CD4-positive, alpha-beta T cell treated with Interleukin-17A for 4 hours (primary cell): ENCODE data around the gene RWDD4.

Experiments used
- DNase-seq: peaks from one replicate; pipeline ENCODE4 v3.0.0-alpha.2; 2020; ENCODE audit warnings: mixed read lengths

The RWDD4 gene

DNA sequence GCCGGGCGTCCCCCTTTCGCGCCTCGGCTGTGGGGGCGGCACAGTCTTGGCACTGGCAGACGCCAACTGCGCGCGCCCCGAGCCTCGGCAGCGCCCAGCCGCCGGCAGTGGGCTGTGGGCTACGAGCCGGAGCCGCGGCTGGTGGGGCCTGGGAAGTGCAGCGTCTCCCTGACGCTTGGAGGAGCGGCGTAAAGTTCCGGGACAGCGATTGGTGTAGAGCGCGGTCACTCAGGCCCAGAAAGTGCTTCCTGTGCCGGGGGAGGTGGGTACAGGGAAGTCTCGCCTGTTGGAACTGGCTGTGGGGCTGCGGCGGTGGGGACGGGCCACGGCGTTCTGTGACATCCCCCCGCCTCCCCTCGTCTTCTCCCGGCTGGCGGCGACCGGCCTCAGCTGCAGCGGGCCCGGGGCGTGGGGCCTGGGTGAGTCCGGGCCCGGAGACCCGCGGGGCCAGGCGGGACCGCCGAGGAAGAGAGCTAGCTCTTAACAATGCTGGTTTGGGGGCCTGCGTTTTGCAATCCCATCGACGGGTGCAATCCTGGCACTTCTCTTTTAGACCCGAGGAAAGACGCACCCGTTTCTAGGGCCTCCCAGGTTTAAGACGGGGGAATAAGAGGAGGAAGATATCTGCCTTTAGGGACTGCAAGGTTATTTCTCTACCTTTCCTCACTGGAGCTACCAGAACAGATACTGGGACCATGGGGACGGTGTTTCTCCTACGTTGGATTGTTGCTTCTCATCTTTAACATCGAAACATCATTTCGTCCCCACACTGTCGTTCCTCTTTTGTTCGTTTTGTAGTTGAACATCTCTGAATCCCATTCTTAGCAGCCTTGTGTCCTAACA lies at the start of gene RWDD4, which contains the start of gene TRAPPC11:
Gene RWDD4, minus strand, starts transcription at position 157 of the 843 bp plus-strand sequence. CDS start 233 bp downstream, outside the sequence.
Gene TRAPPC11, plus strand, starts transcription at position 265 of the 843 bp plus-strand sequence. CDS start 4,575 bp downstream, outside the sequence.
- peak; percentile 94 for DNase-seq

GRCh38 chr4:183702492-183702891 lies 43.5 kb upstream of the RWDD4 start:
- no peak for DNase-seq

DNA sequence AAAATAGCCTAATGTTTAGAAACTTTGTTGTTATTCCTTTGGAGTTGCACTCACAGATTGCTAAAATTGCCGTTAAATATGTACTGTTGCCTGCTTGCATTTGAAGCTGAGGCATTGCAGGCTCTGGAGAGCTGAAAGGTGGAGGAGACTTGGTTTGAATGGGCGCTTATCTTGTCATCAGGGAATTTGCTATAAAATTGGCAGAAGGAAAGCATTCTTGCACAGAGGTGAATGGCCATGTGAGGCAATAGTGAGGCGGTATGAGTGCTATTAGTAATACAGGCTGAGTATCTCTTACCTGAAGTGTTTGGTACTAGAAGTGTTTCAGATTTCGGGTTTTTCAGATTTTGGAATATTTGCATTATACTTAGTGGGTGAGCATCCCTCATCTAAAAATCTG lies 41.4 kb upstream of the RWDD4 start:
- no peak for DNase-seq

DNA sequence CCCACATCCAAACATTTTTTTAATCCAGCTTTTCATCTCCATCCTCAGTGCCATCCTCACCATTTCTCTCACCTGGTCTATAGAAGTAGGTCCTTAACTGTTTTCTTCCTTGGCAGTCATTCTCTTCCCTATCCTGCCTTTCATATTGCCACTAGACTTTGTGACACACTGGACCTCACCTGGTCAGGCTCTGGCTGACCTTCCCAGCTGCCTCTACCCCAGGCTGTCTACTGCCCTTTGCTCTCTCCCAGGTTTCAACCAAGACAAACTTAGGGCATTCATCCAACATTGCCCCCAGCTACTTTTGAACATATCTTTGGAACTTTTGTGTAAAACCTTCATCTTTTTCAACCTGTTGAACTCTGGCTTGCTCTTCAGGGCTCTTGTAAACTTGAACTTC lies 39.9 kb upstream of the RWDD4 start:
- no peak for DNase-seq

GRCh38 chr4:183691897-183692296 lies 32.9 kb upstream of the RWDD4 start:
- DNase-seq, result no peak

- no peak for DNase-seq
Measured at GRCh38 chr4:183691006-183691405, 32.0 kb upstream of the RWDD4 start.

GRCh38 chr4:183688216-183688615 lies 29.2 kb upstream of the RWDD4 start:
- DNase-seq, result no peak

- DNase-seq, result no peak
Measured at GRCh38 chr4:183686461-183686860, 27.5 kb upstream of the RWDD4 start.

GRCh38 chr4:183681119-183681518 lies 22.1 kb upstream of the RWDD4 start:
- DNase-seq, result no peak

DNA sequence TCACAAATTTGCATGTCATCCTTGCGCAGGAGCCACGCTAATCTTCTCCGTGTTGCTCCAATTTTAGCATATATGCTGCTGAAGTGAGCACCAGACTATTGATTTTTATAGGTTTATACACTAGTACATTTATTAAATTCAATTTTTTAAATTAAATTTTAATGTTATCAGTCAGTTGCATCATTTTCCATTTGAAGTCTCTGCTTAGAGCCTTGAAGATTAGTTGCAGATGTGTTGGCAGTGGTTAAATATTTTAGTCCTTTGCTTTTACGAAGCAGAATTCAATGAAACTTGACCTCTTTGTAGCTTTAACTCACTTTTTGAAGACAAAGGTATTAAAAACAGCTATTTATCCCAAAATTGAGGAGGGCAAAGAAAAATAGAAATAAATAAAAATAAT lies 16.6 kb upstream of the RWDD4 start:
- no peak for DNase-seq

GRCh38 chr4:183674153-183674552 lies 15.2 kb upstream of the RWDD4 start:
- DNase-seq, result no peak

DNA sequence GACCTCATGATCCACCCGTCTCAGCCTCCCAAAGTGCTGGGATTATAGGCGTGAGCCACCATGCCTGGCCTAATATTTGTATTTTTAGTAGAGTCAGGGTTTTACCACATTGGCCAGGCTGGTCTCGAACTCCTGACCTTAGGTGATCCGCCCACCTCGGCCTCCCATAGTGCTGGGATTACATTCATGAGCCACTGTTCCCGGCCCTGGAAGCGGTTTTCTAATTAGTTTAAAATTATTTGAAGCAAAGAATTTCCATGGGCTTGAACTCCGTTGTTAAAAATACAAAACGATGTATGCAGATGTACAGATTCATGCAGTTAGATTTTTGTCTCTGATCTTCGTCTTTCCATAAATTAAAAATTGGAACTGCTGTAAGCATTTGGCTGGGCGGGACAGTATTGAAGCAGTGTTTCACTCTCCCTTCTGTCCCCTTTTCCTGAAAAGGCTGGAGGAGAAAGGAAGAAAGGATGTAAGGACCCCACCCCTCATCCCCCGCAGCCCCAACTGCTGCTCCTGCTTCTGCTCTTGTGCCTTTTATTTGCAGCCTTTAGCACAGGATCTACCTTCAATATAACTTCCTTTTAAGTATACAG lies 12.1 kb upstream of the RWDD4 start:
- no peak for DNase-seq

DNA sequence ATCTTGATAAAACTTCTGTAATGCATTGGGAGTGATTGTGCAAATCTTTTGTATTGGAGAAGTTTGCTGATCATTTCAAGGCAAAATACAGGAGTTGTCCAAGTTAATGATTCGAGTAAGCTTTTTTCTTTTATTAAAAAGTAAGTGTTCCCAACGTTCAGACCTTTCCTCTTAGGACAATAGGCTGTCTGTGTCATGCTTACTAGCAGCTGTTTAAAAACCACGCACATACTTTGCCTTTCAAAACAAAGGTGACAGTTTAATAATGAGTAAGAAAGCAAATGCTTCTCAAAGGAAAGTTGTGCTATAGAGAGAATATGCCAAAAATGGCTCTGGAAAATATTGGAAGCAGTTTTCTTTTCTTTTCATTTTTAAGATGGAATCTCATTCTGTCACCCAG lies 11.3 kb upstream of the RWDD4 start:
- no peak for DNase-seq

GRCh38 chr4:183666088-183666487 lies 7.1 kb upstream of the RWDD4 start:
- no peak for DNase-seq

GRCh38 chr4:183659872-183660242 lies 872 bp upstream of the RWDD4 start:
- no peak for DNase-seq

DNA sequence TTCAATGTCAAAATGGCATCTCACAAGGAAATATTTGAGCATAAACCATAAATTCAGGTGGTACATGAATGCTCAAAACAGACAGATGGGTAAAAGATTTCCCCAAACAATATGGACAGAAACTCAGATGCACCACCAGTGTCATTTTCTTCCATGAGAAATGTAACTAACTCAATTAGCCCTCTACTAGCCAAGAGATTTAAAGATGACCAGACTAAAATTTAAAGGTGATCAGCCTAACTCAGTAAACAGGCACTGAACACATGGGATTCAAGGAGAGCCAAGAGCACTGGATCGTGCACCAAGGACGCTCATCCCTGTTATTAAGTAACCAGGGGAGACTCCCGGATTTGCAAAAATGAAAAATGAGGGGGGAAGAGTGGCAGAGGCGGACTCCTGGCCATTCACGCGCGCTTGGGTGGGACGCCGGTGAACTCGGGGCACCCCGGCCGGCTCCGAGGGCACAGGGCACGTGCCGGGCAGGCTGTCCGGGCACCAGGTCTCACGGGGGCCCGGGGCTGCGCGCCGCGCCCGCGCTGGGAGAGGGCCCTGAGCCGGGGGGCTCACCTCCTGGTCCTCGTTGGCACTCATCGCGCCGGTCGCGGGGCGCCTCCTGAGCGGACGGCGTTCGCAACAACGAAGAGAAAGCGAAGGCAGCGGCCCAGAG lies 490 bp downstream of the RWDD4 start:
- DNase-seq, result peak; percentile 19

DNA sequence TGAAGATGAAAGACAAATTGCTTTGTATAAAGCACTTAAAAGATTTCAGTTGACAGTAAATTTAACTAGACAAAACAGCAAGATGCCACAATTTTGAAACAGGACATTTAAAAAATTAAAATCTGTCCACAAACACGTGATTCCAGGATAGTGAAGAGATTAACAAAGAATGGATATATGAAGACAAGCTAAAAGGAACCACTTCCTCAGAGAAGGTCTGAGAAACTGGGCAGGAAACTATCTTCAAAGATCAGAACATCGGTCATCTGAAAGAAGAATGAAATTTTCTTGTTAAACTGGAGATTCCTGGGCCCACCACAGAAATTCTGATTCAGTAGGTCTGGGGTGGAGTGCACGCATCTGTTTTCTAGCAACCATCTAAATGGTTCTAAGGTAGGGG lies 1.4 kb downstream of the RWDD4 start:
- no peak for DNase-seq

DNA sequence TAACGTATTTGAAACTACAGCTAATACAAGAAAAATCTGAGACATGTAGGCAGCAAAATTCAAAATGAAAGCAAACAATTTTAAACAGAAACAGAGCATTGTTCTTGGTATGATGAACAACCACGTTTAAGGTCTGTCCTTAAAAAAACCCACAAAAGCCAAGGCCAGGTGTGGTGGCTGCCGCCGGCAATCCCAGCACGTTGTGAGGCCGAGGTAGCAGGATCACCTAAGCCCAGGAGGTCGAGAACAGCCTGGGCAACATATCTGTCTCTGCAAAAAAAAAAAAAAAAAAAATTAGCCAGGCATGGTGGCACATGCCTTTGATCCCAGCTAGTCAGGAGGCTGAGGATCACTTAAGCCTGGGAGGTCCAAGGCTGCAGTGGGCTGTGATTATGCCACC lies 13.7 kb downstream of the RWDD4 start:
- no peak for DNase-seq

GRCh38 chr4:183639291-183639690 lies 19.7 kb downstream of the RWDD4 start:
- DNase-seq, result no peak

- no peak for DNase-seq
Measured at GRCh38 chr4:183638436-183638835, 20.5 kb downstream of the RWDD4 start.

- no peak for DNase-seq
Measured at GRCh38 chr4:183637461-183637860, 21.5 kb downstream of the RWDD4 start.

DNA sequence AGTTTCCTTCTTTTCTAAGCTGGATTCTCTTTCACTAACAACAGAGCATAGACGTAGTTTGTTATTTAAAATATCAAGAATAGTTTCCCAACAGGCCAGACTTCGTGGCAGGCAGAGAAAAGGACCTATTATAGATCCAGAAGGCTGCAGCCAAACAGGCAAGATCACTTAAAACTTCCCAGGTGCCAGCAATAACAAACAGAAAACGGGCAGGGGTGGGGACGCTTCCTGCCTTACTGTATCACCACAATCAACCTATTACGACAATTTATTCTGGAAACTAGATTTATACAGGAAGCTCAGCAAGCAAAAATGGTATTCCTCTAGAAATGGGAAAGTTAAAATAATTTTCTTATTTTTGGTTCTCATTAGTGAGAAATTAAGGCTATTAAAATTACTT lies 22.1 kb downstream of the RWDD4 start:
- DNase-seq, result no peak

GRCh38 chr4:183636503-183636902 lies 22.5 kb downstream of the RWDD4 start:
- no peak for DNase-seq

DNA sequence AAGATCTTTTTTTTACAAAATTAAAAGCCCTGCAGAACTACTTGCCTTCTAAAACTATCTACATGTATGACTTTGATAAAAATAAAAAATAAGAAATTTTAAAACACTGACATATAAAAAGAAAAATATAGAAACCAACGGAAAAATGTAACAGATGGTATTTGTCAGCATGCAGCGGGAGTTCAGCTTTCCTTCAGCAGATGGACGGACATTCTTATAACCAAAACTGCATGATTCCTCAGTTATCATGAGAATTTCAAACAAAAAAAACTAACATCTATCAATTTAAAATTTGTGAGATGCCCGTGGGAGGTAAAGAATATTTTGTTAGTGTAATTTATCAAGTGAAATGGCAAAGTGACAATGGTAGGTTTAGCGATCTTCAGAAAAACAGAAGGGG lies 23.2 kb downstream of the RWDD4 start:
- no peak for DNase-seq
